ENCODE results near the gene REC114. TPM values are rescaled to one million over a fixed set of nuclear protein-coding genes. Genes with fewer than 3 reads are reported as not detected.
"Not testable (repeated sequence)": the region's sequence is repeated elsewhere in the genome, so short reads cannot be mapped to it uniquely, and the experiment has no call there.

Gene REC114
- total RNA-seq, 1 experiment from 2014 or later, result not detected

DNA sequence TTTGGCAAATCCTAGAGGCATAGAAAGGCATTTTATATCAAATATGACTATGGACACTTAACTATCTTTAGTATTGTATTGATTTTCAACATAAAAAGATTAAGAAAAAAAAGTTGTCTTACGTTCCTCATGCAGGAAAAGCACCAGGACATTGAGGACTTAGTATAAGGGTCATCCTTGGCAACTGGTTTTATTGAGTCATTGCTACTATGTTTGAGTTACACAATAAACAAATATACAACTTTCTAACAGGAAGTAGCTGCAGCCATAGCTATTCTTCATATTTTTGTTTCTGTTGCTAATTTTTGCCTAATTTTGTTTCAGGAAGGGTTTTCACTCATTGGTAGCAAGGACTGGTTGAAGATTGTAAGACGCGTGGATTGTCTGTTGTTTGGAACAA is 97.2 kb downstream of the REC114 start (continued):
- TF ChIP-seq, protein P1, sequence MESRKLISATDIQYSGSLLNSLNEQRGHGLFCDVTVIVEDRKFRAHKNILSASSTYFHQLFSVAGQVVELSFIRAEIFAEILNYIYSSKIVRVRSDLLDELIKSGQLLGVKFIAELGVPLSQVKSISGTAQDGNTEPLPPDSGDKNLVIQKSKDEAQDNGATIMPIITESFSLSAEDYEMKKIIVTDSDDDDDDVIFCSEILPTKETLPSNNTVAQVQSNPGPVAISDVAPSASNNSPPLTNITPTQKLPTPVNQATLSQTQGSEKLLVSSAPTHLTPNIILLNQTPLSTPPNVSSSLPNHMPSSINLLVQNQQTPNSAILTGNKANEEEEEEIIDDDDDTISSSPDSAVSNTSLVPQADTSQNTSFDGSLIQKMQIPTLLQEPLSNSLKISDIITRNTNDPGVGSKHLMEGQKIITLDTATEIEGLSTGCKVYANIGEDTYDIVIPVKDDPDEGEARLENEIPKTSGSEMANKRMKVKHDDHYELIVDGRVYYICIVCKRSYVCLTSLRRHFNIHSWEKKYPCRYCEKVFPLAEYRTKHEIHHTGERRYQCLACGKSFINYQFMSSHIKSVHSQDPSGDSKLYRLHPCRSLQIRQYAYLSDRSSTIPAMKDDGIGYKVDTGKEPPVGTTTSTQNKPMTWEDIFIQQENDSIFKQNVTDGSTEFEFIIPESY (IDR thresholded peaks at IDR 0.05; ENCODE audit: extremely low read depth, insufficient replicate concordance, low read length), result no peak
- TF ChIP-seq JUND (IDR thresholded peaks at IDR 0.05) (no peak), RAD21 (IDR thresholded peaks at IDR 0.05; ENCODE audit: low read depth) (no peak)

DNA sequence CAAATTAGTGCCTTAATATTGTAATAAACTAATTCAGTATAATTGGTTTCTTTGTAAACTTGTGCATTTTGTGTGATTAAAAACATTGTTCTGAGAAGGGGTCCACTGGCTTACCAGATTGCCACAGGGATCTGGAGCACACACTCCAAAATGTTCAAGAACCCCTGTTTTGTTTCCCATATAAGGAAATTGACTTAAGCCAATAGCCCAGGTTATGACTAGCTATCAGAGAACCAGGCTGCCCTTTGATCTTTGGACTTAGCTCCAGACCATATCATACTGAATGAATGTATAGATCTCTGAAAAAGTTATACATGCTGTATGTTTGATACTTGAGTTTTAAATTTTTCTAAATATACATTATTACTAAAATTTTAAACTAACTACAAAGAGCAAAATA is 98.5 kb downstream of the REC114 start:
- DNase-seq (ENCODE audit: low read depth, low spot score) (no peak), ATAC-seq (no peak)
- no TSS peak for BruUV-seq (replicated peaks)
- Histone ChIP-seq H2AFZ (ENCODE audit: low read depth, low read length, poor library complexity, severe bottlenecking) (no peak overlapping the region), H3K9me3 (ENCODE audit: control insufficient read depth in 1 of 2, insufficient read depth in 1 of 2, low read depth in 1 of 2, low read length in 2 of 2) (no peaks in the 10 kb centered on the region), H3K4me3 (replicated peaks in 1 of 2; ENCODE audit: low read depth in 1 of 2, low read length in 2 of 2) (no peak overlapping the region), H4K20me1 (ENCODE audit: insufficient read depth) (no peaks in the 10 kb centered on the region), H3K79me2 (ENCODE audit: insufficient read depth, low read length) (no peaks in the 10 kb centered on the region), H3K4me2 (ENCODE audit: low read length) (no peak overlapping the region), H3K27me3 (ENCODE audit: insufficient read depth, low read length) (no peaks in the 10 kb centered on the region), H3K36me3 (ENCODE audit: control insufficient read depth in 1 of 2, insufficient read depth in 2 of 2, low read length in 2 of 2) (no peaks in the 10 kb centered on the region), H3K4me1 (ENCODE audit: control insufficient read depth in 1 of 2, insufficient read depth in 2 of 2, low read length in 2 of 2) (peaks cover 10 to 12% of the 10 kb centered on the region in 2 experiments), H3K27ac (ENCODE audit: low read depth, low read length) (no peak overlapping the region), H3K9me2 (ENCODE audit: insufficient read depth) (0 out of 2 replicates have a peak, but pooled peaks cover 3% of the 10 kb centered on the region), H3K9ac (ENCODE audit: low read length) (no peak overlapping the region)
- TF ChIP-seq SP1 (IDR thresholded peaks at IDR 0.05; ENCODE audit: low read depth) (no peak), EZH2 (IDR thresholded peaks at IDR 0.05) (no peak), EZH2phosphoT487 (IDR thresholded peaks at IDR 0.05; ENCODE audit: borderline replicate concordance) (no peak), YY1 (IDR thresholded peaks at IDR 0.05; ENCODE audit: extremely low read depth, insufficient replicate concordance, low read depth, low read length) (no peak), SRF (IDR thresholded peaks at IDR 0.05; ENCODE audit: low read depth) (no peak), CEBPB (IDR thresholded peaks at IDR 0.05; ENCODE audit: low read depth) (no peak)
- ChIA-PET POLR2A (no interaction called here), CTCF (interaction anchor here (0.8 kb wide), 1 partner anchor 19 kb away, joined by 3 read pairs; no protein-coding TSS in a partner anchor), RAD21 (ENCODE audit: low non-redundant PET in 1 of 2, low total read pairs in 2 of 2, uncharacterized antibody in 2 of 2, unreplicated experiment in 2 of 2) (no interaction called here)
- intact Hi-C loops (cut with micrococcal nuclease), result no loop called here

DNA sequence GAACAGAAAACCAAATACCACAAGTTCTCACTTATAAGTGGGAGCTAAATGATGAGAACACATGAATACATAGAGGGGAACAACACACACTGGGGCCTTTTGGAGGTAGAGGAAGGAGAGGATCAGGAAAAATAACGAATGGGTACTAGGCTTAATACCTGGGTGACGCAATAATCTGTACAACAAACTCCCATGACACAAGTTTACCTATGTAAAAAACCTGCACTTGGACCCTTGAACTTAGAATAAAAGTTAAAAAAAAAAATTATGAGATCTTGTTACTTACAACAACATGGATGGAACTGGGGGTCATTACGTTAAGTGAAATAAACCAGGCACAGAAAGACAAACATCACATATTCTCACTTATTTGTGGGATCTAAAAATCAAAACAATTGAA is 106.0 kb downstream of the REC114 start:
- BruUV-seq (replicated peaks); ATAC-seq; H3K27me3 ChIP-seq (ENCODE audit: insufficient read depth, low read length); H3K4me2 ChIP-seq (ENCODE audit: low read length); DNase-seq (ENCODE audit: low read depth, low spot score); H3K9me2 ChIP-seq (ENCODE audit: insufficient read depth); H3K79me2 ChIP-seq (ENCODE audit: insufficient read depth, low read length); POLR2A ChIA-PET; H3K4me1 ChIP-seq (ENCODE audit: control insufficient read depth in 1 of 2, insufficient read depth in 2 of 2, low read length in 2 of 2); H2AFZ ChIP-seq (ENCODE audit: low read depth, low read length, poor library complexity, severe bottlenecking); intact Hi-C loops (cut with micrococcal nuclease); H4K20me1 ChIP-seq (ENCODE audit: insufficient read depth); H3K9me3 ChIP-seq (ENCODE audit: control insufficient read depth in 1 of 2, insufficient read depth in 1 of 2, low read depth in 1 of 2, low read length in 2 of 2); CTCF ChIA-PET; H3K9ac ChIP-seq (ENCODE audit: low read length); H3K36me3 ChIP-seq (ENCODE audit: control insufficient read depth in 1 of 2, insufficient read depth in 2 of 2, low read length in 2 of 2); H3K27ac ChIP-seq (ENCODE audit: low read depth, low read length); H3K4me3 ChIP-seq (replicated peaks in 1 of 2; ENCODE audit: low read depth in 1 of 2, low read length in 2 of 2); RAD21 ChIA-PET (ENCODE audit: low non-redundant PET in 1 of 2, low total read pairs in 2 of 2, uncharacterized antibody in 2 of 2, unreplicated experiment in 2 of 2): not testable (repeated sequence)
